ENCODE measurements around the gene APPL2. TPM values are rescaled to one million over a fixed set of nuclear protein-coding genes. Genes with fewer than 3 reads are reported as not detected.
"Not testable (repeated sequence)": the region's sequence is repeated elsewhere in the genome, so short reads cannot be mapped to it uniquely, and the experiment has no call there.

The APPL2 gene
- total RNA-seq, 1 donor from 2014 or later: 47.5 TPM

- no peak for TF ChIP-seq CTCF (IDR thresholded peaks at IDR 0.05)
- Mint-ChIP-seq H3K4me3 (ENCODE audit: unreplicated experiment) (no peak overlapping the region), H3K27ac (ENCODE audit: unreplicated experiment) (peak overlapping the region; percentile 2), H3K4me1 (ENCODE audit: low read depth) (peaks cover 4% of the 10 kb centered on the region), H3K36me3 (ENCODE audit: low read depth) (peaks cover 63% of the 10 kb centered on the region), H3K27me3 (ENCODE audit: low read depth) (no peaks in the 10 kb centered on the region), H3K9me3 (ENCODE audit: low read depth) (peaks cover 3% of the 10 kb centered on the region)
- no peak for DNase-seq (ENCODE audit: low spot score)
These were observed 46.7 kb downstream of the APPL2 start for GRCh38 chr12:105189293-105189692.

GRCh38 chr12:105183976-105184375, 52.0 kb downstream of the APPL2 start:
- peaks cover 42% of the 10 kb centered on the region for H3K9me3 Mint-ChIP-seq (ENCODE audit: low read depth)
- H3K4me1 Mint-ChIP-seq (ENCODE audit: low read depth); DNase-seq (ENCODE audit: low spot score); H3K4me3 Mint-ChIP-seq (ENCODE audit: unreplicated experiment); H3K27me3 Mint-ChIP-seq (ENCODE audit: low read depth); H3K27ac Mint-ChIP-seq (ENCODE audit: unreplicated experiment): not testable (repeated sequence)
- peaks cover 73% of the 10 kb centered on the region for H3K36me3 Mint-ChIP-seq (ENCODE audit: low read depth)

- not testable (repeated sequence) for H3K4me3 Mint-ChIP-seq (ENCODE audit: unreplicated experiment)
These were observed 52.6 kb downstream of the APPL2 start for GRCh38 chr12:105183406-105183805.

GRCh38 chr12:105179114-105179513, 56.9 kb downstream of the APPL2 start:
- not testable (repeated sequence) for DNase-seq (ENCODE audit: low spot score); H3K27me3 Mint-ChIP-seq (ENCODE audit: low read depth); H3K27ac Mint-ChIP-seq (ENCODE audit: unreplicated experiment); H3K4me3 Mint-ChIP-seq (ENCODE audit: unreplicated experiment); H3K4me1 Mint-ChIP-seq (ENCODE audit: low read depth)
- H3K9me3 Mint-ChIP-seq (ENCODE audit: low read depth): peaks cover 39% of the 10 kb centered on the region
- peaks cover 62% of the 10 kb centered on the region for H3K36me3 Mint-ChIP-seq (ENCODE audit: low read depth)

More at GRCh38 chr12:105183406-105183805, 52.6 kb downstream of the APPL2 start:
- peaks cover 42% of the 10 kb centered on the region for H3K9me3 Mint-ChIP-seq (ENCODE audit: low read depth)
- H3K27ac Mint-ChIP-seq (ENCODE audit: unreplicated experiment); H3K27me3 Mint-ChIP-seq (ENCODE audit: low read depth); DNase-seq (ENCODE audit: low spot score); H3K4me1 Mint-ChIP-seq (ENCODE audit: low read depth): not testable (repeated sequence)
- H3K36me3 Mint-ChIP-seq (ENCODE audit: low read depth): peaks cover 70% of the 10 kb centered on the region

- H3K27ac Mint-ChIP-seq (ENCODE audit: unreplicated experiment): no peak overlapping the region
- H3K36me3 Mint-ChIP-seq (ENCODE audit: low read depth): peaks cover 44% of the 10 kb centered on the region
These were observed 58.8 kb downstream of the APPL2 start for GRCh38 chr12:105177208-105177607.

GRCh38 chr12:105175397-105175990, 60.5 kb downstream of the APPL2 start:
- no peaks in the 10 kb centered on the region for H3K27me3 Mint-ChIP-seq (ENCODE audit: low read depth)
- DNase-seq (ENCODE audit: low spot score): no peak
- peaks cover 11% of the 10 kb centered on the region for H3K9me3 Mint-ChIP-seq (ENCODE audit: low read depth)
- peaks cover 30% of the 10 kb centered on the region for H3K36me3 Mint-ChIP-seq (ENCODE audit: low read depth)
- TF ChIP-seq CTCF (IDR thresholded peaks at IDR 0.05): no peak
- H3K27ac Mint-ChIP-seq (ENCODE audit: unreplicated experiment): peak overlapping the region; percentile 33
- no peak overlapping the region for H3K4me3 Mint-ChIP-seq (ENCODE audit: unreplicated experiment)
- peaks cover 2% of the 10 kb centered on the region for H3K4me1 Mint-ChIP-seq (ENCODE audit: low read depth)

More at GRCh38 chr12:105177208-105177607, 58.8 kb downstream of the APPL2 start:
- DNase-seq (ENCODE audit: low spot score): no peak
- no peak for TF ChIP-seq CTCF (IDR thresholded peaks at IDR 0.05)
- H3K4me3 Mint-ChIP-seq (ENCODE audit: unreplicated experiment): no peak overlapping the region
- peaks cover 2% of the 10 kb centered on the region for H3K4me1 Mint-ChIP-seq (ENCODE audit: low read depth)
- H3K9me3 Mint-ChIP-seq (ENCODE audit: low read depth): peaks cover 24% of the 10 kb centered on the region
- no peaks in the 10 kb centered on the region for H3K27me3 Mint-ChIP-seq (ENCODE audit: low read depth)

All from chondrocyte (in vitro differentiated cells).